ENCODE results near the gene PKD1. TPM values are rescaled to one million over a fixed set of nuclear protein-coding genes. Genes with fewer than 3 reads are reported as not detected.
A peak's percentile ranks its signal among the peaks of the same experiment; 100 is the strongest.

The PKD1 gene
- total and polyA plus RNA-seq, 2 of the 13 experiments (the other 11 are each of a cell fraction or from before 2014, with no cell fraction given): 22.1 to 23.0 TPM

DNA sequence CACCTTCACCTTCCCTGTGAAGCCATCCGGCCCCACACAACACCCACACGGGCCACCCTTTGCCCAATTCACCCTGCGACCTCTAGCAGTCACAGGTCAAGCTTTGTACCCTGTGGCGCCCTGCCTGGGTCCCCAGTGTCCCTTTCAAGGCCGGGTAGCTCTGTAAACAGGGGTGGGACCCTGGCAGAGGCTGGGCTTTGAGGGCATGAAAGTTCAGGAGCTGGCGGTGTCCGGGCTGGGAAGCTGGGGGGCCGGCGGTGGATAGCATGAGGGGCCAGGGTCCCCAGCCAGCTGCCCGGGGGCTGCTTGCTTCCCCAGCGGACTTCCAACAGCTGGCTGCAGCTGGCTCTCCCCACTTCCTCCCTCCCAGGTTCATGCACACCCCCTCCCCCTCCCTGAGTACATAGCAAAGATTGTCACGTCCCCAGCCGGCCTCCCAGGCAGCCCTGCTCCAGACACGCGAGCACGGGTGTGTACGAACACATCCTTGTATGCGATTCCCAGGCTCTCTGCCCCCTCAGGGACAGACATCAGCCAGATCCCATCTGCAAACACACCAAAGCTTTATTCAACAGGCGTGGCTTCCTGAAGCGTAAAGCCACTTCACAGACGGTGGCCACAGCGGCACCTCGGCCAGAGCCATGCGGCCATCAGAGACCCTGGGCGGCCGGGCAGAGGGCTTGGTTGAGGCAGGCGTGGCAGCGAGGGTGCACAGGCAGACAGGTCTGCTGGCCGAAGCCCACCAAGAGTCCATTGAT, 96.2 kb downstream of the PKD1 start (continued):
- TF ChIP-seq, protein P1, sequence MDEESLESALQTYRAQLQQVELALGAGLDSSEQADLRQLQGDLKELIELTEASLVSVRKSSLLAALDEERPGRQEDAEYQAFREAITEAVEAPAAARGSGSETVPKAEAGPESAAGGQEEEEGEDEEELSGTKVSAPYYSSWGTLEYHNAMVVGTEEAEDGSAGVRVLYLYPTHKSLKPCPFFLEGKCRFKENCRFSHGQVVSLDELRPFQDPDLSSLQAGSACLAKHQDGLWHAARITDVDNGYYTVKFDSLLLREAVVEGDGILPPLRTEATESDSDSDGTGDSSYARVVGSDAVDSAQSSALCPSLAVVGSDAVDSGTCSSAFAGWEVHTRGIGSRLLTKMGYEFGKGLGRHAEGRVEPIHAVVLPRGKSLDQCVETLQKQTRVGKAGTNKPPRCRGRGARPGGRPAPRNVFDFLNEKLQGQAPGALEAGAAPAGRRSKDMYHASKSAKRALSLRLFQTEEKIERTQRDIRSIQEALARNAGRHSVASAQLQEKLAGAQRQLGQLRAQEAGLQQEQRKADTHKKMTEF (CRISPR knock-in tag; IDR thresholded peaks at IDR 0.05): peak; percentile 94
- TF ChIP-seq KDM6A (CRISPR knock-in tag; IDR thresholded peaks at IDR 0.05; ENCODE audit: low read depth) (peak; percentile 27; the same call in 1 of the 2 replicates), ZNF101 (CRISPR knock-in tag; IDR thresholded peaks at IDR 0.05; ENCODE audit: borderline replicate concordance, low read depth) (no peak), NFATC3 (CRISPR knock-in tag; IDR thresholded peaks at IDR 0.05) (no peak), ZBTB3 (CRISPR knock-in tag; IDR thresholded peaks at IDR 0.05; ENCODE audit: borderline replicate concordance, low read depth) (no peak; the same call in 1 of the 2 replicates), SOX5 (CRISPR knock-in tag; IDR thresholded peaks at IDR 0.05; ENCODE audit: borderline replicate concordance) (peak; percentile 62; the same call in 1 of the 2 replicates), ZNF136 (CRISPR knock-in tag; IDR thresholded peaks at IDR 0.05; ENCODE audit: low read depth) (no peak), ZSCAN31 (CRISPR knock-in tag; IDR thresholded peaks at IDR 0.05; ENCODE audit: low read depth) (peak; percentile 61), POLR2G (IDR thresholded peaks at IDR 0.05; ENCODE audit: low read depth, low read length) (peak; percentile 82), STAG1 (CRISPR knock-in tag; IDR thresholded peaks at IDR 0.05) (peak; percentile 4; the same call in 1 of the 2 replicates), TEAD3 (CRISPR knock-in tag; optimal IDR thresholded peaks at IDR 0.05; ENCODE audit: borderline replicate concordance) (peak; percentile 79), KLF16 (CRISPR knock-in tag; IDR thresholded peaks at IDR 0.05) (peak in 1 of 2 experiments; percentile 57; a peak in 1 of 4 replicates), ZFP1 (CRISPR knock-in tag; IDR thresholded peaks at IDR 0.05) (peak; percentile 41; the same call in 1 of the 2 replicates), ZNF562 (CRISPR knock-in tag; IDR thresholded peaks at IDR 0.05; ENCODE audit: borderline replicate concordance) (no peak), MAFK (conservative IDR thresholded peaks at IDR 0.05 in 1 of 2, IDR thresholded peaks at IDR 0.05 in 1 of 2; ENCODE audit: low read length in 2 of 2) (no peak), NR2F1 (CRISPR knock-in tag; IDR thresholded peaks at IDR 0.05) (peak; percentile 88 to 96), ZNF382 (CRISPR knock-in tag; IDR thresholded peaks at IDR 0.05; ENCODE audit: borderline replicate concordance) (no peak)
- TF ChIP-seq, protein P2, sequence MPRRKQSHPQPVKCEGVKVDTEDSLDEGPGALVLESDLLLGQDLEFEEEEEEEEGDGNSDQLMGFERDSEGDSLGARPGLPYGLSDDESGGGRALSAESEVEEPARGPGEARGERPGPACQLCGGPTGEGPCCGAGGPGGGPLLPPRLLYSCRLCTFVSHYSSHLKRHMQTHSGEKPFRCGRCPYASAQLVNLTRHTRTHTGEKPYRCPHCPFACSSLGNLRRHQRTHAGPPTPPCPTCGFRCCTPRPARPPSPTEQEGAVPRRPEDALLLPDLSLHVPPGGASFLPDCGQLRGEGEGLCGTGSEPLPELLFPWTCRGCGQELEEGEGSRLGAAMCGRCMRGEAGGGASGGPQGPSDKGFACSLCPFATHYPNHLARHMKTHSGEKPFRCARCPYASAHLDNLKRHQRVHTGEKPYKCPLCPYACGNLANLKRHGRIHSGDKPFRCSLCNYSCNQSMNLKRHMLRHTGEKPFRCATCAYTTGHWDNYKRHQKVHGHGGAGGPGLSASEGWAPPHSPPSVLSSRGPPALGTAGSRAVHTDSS (CRISPR knock-in tag; conservative IDR thresholded peaks at IDR 0.05): no peak
- TF ChIP-seq, protein P3, sequence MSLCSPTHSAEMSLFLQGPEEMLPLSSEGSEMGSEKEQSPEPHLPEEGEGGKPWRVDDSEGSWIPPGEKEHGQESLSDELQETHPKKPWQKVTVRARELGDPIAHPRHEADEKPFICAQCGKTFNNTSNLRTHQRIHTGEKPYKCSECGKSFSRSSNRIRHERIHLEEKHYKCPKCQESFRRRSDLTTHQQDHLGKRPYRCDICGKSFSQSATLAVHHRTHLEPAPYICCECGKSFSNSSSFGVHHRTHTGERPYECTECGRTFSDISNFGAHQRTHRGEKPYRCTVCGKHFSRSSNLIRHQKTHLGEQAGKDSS (CRISPR knock-in tag; IDR thresholded peaks at IDR 0.05; ENCODE audit: borderline replicate concordance, low read depth): peak; percentile 55
- TF ChIP-seq, protein P4, sequence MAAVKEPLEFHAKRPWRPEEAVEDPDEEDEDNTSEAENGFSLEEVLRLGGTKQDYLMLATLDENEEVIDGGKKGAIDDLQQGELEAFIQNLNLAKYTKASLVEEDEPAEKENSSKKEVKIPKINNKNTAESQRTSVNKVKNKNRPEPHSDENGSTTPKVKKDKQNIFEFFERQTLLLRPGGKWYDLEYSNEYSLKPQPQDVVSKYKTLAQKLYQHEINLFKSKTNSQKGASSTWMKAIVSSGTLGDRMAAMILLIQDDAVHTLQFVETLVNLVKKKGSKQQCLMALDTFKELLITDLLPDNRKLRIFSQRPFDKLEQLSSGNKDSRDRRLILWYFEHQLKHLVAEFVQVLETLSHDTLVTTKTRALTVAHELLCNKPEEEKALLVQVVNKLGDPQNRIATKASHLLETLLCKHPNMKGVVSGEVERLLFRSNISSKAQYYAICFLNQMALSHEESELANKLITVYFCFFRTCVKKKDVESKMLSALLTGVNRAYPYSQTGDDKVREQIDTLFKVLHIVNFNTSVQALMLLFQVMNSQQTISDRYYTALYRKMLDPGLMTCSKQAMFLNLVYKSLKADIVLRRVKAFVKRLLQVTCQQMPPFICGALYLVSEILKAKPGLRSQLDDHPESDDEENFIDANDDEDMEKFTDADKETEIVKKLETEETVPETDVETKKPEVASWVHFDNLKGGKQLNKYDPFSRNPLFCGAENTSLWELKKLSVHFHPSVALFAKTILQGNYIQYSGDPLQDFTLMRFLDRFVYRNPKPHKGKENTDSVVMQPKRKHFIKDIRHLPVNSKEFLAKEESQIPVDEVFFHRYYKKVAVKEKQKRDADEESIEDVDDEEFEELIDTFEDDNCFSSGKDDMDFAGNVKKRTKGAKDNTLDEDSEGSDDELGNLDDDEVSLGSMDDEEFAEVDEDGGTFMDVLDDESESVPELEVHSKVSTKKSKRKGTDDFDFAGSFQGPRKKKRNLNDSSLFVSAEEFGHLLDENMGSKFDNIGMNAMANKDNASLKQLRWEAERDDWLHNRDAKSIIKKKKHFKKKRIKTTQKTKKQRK (IDR thresholded peaks at IDR 0.05; ENCODE audit: low read length): no peak
- TF ChIP-seq, protein P5, sequence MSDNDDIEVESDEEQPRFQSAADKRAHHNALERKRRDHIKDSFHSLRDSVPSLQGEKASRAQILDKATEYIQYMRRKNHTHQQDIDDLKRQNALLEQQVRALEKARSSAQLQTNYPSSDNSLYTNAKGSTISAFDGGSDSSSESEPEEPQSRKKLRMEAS (IDR thresholded peaks at IDR 0.05): peak; percentile 80; the same call in 1 of the 2 replicates
